Measurements from ENCODE around the gene MLXIP. TPM values are rescaled to one million over a fixed set of nuclear protein-coding genes. Genes with fewer than 3 reads are reported as not detected.

Gene MLXIP
- total and polyA plus RNA-seq, 12 donors, result 11.5 to 37.9 (median 20.9) TPM

DNA sequence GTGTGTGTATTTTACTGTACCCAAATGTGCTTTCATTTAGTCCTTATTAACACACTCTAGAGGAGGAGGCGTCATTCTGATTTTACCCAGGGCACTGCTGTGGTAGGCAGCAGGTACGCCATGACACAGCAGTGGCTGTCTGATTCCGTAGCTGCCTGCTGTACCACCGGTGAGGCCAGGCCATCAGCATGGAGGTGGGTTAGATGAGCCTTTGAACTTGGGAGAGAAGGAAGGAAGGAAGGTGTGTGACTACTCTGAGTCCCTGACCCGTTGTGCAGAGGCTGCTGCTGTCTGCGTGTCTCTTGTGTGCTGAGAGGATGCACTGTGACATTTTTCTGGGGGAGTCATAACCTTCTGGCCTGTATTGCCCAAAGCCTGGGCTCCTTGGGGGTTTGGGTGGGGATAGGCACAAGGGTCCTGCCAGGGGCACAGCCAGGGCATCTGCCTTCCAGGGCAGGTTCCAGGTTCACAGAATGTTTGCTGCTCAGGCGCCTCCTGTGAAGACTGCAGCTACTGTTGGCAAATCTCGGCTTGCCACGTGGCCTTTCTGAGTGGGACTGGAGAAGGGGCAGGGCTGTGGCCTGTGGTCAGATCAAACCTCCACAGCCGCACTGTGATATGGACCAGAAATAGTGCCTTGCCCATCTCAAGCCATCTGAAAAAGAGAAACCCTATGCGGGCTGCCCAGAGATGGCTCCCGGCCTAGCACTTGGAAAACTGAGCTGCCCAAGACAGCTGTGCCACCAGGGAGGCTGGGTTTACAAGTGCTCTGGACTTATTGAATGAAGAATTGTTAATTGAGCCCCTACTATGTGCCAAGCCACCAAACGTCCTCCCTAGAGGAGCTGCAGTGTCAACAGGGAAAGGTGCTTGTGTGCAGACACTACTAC lies 47.1 kb downstream of the MLXIP start:
- Histone ChIP-seq H3K4me3 (no peak overlapping the region), H3K27me3 (no peaks in the 10 kb centered on the region), H3K36me3 (peaks cover 0 to 40% (median 32%) of the 10 kb centered on the region in 9 donors), H3K27ac (no peak overlapping the region), H3K9me3 (no peaks in the 10 kb centered on the region), H3K4me1 (peaks cover 8 to 61% (median 38%) of the 10 kb centered on the region in 9 donors)
- ATAC-seq, result no peak
- 73 to 82% methylated on average over 13 of the region's 13 CpGs for WGBS, 2 donors
- no peak for DNase-seq
- TF ChIP-seq, protein P1, sequence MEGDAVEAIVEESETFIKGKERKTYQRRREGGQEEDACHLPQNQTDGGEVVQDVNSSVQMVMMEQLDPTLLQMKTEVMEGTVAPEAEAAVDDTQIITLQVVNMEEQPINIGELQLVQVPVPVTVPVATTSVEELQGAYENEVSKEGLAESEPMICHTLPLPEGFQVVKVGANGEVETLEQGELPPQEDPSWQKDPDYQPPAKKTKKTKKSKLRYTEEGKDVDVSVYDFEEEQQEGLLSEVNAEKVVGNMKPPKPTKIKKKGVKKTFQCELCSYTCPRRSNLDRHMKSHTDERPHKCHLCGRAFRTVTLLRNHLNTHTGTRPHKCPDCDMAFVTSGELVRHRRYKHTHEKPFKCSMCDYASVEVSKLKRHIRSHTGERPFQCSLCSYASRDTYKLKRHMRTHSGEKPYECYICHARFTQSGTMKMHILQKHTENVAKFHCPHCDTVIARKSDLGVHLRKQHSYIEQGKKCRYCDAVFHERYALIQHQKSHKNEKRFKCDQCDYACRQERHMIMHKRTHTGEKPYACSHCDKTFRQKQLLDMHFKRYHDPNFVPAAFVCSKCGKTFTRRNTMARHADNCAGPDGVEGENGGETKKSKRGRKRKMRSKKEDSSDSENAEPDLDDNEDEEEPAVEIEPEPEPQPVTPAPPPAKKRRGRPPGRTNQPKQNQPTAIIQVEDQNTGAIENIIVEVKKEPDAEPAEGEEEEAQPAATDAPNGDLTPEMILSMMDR (IDR thresholded peaks at IDR 0.05), result no peak
- intact Hi-C loops (cut with DNase I), result loop anchor here in 4 of 10 donors (5.0 to 10.0 kb wide), 3 partner anchors 171 to 211 kb away; partner anchors contain the start of gene CFAP251 (in 4 of the 4)

DNA sequence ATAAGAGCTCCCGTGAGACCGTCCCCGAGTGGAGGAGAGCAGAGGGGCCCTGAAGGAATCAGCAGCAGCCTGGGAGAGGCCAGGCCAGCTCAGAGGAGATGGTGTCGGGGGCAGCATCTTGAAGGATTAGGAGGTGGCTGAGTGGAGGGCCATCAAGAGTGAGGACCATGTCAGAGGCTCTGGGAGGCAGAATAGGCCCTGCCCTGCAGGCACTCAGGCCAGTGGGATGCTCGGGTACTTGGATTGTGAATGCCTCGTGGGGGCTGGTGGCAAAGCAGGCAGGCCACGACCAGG lies 47.7 kb downstream of the MLXIP start:
- no peak for DNase-seq
- intact Hi-C loops (cut with DNase I), result loop anchor here in 4 of 10 donors (5.0 to 10.0 kb wide), 3 partner anchors 171 to 211 kb away; partner anchors contain the start of gene CFAP251 (in 4 of the 4)
- no peak for ATAC-seq
- Histone ChIP-seq H3K27ac (no peak overlapping the region), H3K4me3 (no peak overlapping the region), H3K36me3 (peaks cover 0 to 46% (median 34%) of the 10 kb centered on the region in 9 donors), H3K4me1 (peaks cover 8 to 60% (median 36%) of the 10 kb centered on the region in 9 donors), H3K9me3 (no peaks in the 10 kb centered on the region), H3K27me3 (no peaks in the 10 kb centered on the region)
- 73 to 82% methylated on average over 7 of the region's 7 CpGs for WGBS, 2 donors
- TF ChIP-seq, protein P1 (IDR thresholded peaks at IDR 0.05), result no peak

DNA sequence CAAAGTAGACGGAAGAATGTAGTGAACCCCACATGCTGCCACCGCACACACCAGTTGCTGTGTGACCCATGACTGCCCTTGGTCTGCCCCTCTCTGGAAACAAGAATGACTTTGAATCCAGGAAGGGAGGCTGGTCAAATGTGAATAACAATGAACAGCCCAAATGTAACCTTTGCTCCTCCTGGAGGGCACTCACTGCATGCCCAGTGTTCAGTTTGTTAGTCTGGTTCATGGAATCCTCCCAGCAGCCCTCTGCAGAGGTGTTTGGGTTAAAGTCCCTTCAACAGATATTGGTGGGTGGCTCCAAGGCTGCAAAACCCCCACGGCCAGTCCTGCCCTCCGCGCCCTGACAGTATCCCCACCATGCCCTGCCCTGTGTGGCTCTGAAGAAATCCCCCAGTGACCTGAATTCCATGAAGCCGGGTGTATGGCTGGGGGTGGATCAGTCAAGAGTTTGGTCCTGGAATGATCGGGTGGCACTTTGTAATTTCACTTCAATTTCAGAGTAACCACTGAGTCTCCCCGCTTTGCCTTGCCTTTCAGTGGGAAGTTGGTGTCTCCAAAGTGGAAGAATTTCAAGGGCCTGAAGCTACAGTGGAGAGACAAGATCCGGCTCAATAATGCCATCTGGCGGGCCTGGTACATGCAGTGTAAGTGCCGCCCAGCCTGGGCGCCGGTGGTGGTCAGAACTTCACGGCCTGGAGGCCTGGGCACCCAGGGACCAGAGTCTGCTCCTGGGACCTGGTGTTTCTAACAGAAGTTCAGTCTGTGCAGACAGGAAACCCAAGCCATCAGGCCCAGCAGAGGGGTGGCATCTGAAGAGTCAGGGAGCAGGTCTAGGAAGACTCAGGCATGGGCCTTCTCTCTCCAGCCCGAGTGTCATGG lies 48.4 kb downstream of the MLXIP start:
- Histone ChIP-seq H3K27me3 (no peaks in the 10 kb centered on the region), H3K9me3 (no peaks in the 10 kb centered on the region), H3K4me3 (no peak overlapping the region), H3K27ac (no peak overlapping the region), H3K36me3 (peaks cover 0 to 53% (median 34%) of the 10 kb centered on the region in 9 donors), H3K4me1 (peaks cover 8 to 54% (median 33%) of the 10 kb centered on the region in 9 donors)
- ATAC-seq (peak in 3 of 8 donors; percentile 17 to 45 (median 43)), DNase-seq (no peak)
- TF ChIP-seq, protein P1 (IDR thresholded peaks at IDR 0.05), result peak in 8 of 9 donors; percentile 13 to 48 (median 24)
- intact Hi-C loops (cut with DNase I), result loop anchor here in 4 of 10 donors (5.0 to 10.0 kb wide), 3 partner anchors 172 to 212 kb away; partner anchors contain the start of gene CFAP251 (in 4 of the 4)
- 78 to 79% methylated on average over 15 of the region's 15 CpGs for WGBS, 2 donors

DNA sequence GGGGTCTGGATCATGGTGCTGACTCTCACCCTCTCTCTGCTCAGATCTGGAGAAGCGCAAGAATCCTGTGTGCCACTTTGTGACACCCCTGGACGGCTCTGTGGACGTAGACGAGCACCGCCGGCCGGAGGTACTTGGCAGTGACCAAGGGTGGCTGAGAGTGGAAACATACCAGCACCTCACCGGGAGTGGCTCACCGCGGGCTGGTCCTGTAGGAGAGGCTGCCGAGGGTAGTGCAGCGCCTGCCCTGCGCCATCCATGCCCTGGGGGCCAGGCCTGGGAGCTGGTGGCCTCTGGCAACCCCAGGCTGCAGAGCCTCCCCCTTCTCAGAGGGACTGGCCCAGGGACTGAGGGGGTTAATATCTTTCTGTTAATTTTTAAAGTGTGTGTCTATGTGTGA lies 49.3 kb downstream of the MLXIP start:
- H3K9me3 ChIP-seq, result no peaks in the 10 kb centered on the region
- H3K27ac ChIP-seq, result no peak overlapping the region
- H3K27me3 ChIP-seq, result no peaks in the 10 kb centered on the region
- TF ChIP-seq, protein P1 (IDR thresholded peaks at IDR 0.05), result no peak
- peaks cover 8 to 47% (median 33%) of the 10 kb centered on the region in 9 donors for H3K4me1 ChIP-seq
- WGBS, 2 donors, result 52 to 81% methylated on average over 12 to 13 of the region's 13 CpGs
- DNase-seq (no peak), ATAC-seq (no peak)
- intact Hi-C loops (cut with DNase I), result loop anchor here in 4 of 10 donors (5.0 to 10.0 kb wide), 3 partner anchors 173 to 213 kb away; partner anchors contain the start of gene CFAP251 (in 4 of the 4)
- peaks cover 0 to 62% (median 42%) of the 10 kb centered on the region in 9 donors for H3K36me3 ChIP-seq
- no peak overlapping the region for H3K4me3 ChIP-seq

Measured in heart right ventricle (tissue), 16 donors.